Keratinocyte (primary cell): ENCODE measurements around the gene RUFY3. TPM values are rescaled to one million over a fixed set of nuclear protein-coding genes. Genes with fewer than 3 reads are reported as not detected.

Experiments used
- DNase-seq: peaks from one replicate; pipeline ENCODE4 v3.0.0-alpha.2; 2011; ENCODE audit warnings: low read depth, missing footprints, low spot score
- FAIRE-seq: peaks from 2 replicates; lab custom pipeline; 2011; peaks lifted over from hg19 to GRCh38; lab: Jason Lieb, UNC
- H2AFZ ChIP-seq: 2 replicates; pipeline ENCODE4 v1.6.0; 2012; ENCODE audit warnings: low read length, control low read depth, inconsistent platforms; ENCODE audit not compliant: control insufficient read depth
- H3K27ac ChIP-seq: 2 replicates; pipeline ENCODE4 v1.5.1; 2011; ENCODE audit warnings: low read length; ENCODE audit not compliant: control insufficient read depth, insufficient read depth
- H3K27me3 ChIP-seq: 3 replicates; pipeline ENCODE4 v1.6.0; 2011; ENCODE audit warnings: low read length; ENCODE audit not compliant: control insufficient read depth, insufficient read depth; ENCODE audit errors: extremely low read depth
- H3K36me3 ChIP-seq, 2 experiments: 2 replicates in 1 of 2; 3 replicates in 1 of 2; pipeline ENCODE4 v1.5.1; 2011; ENCODE audit warnings: low read length in 2 of 2, mild to moderate bottlenecking in 1 of 2; ENCODE audit not compliant: control insufficient read depth in 2 of 2, insufficient read depth in 2 of 2; ENCODE audit errors: extremely low read depth in 1 of 2
- H3K4me1 ChIP-seq: 3 replicates; pipeline ENCODE4 v1.5.1; 2011; ENCODE audit warnings: low read length; ENCODE audit not compliant: control insufficient read depth, insufficient read depth; ENCODE audit errors: extremely low read depth
- H3K4me2 ChIP-seq: 3 replicates; pipeline ENCODE4 v1.6.0; 2011; ENCODE audit warnings: low read depth, low read length; ENCODE audit not compliant: control insufficient read depth, insufficient read depth; ENCODE audit errors: extremely low read depth
- H3K4me3 ChIP-seq, 3 experiments: fragments of 200-600 bp in 1 of 3; sonication (generic) in 1 of 3; 2 replicates in 2 of 3; 3 replicates in 1 of 3; pipeline ENCODE4 v1.5.1; 2011 to 2016; ENCODE audit warnings: low read length in 3 of 3, mild to moderate bottlenecking in 3 of 3, control low read depth in 2 of 3, inconsistent platforms in 1 of 3, low read depth in 1 of 3, mixed read lengths in 1 of 3, mixed run types in 1 of 3, moderate library complexity in 1 of 3; ENCODE audit not compliant: control insufficient read depth in 2 of 3, insufficient read depth in 2 of 3; ENCODE audit errors: extremely low read depth in 1 of 3
- H3K79me2 ChIP-seq: 2 replicates; pipeline ENCODE4 v1.6.0; 2012; ENCODE audit warnings: low read length; ENCODE audit not compliant: control insufficient read depth, insufficient read depth
- H3K9ac ChIP-seq: 3 replicates; pipeline ENCODE4 v1.6.0; 2011; ENCODE audit warnings: low read length; ENCODE audit not compliant: control insufficient read depth, insufficient read depth; ENCODE audit errors: extremely low read depth
- H3K9me1 ChIP-seq: 3 replicates; pipeline ENCODE4 v1.6.0; 2011; ENCODE audit warnings: low read length; ENCODE audit not compliant: control insufficient read depth, insufficient read depth; ENCODE audit errors: extremely low read depth
- H3K9me3 ChIP-seq: 2 replicates; pipeline ENCODE4 v1.5.1; 2012; ENCODE audit warnings: low read depth, low read length; ENCODE audit not compliant: control insufficient read depth
- H4K20me1 ChIP-seq: 3 replicates; pipeline ENCODE4 v1.6.0; 2011; ENCODE audit warnings: low read length; ENCODE audit not compliant: control insufficient read depth, insufficient read depth; ENCODE audit errors: extremely low read depth
- CTCF ChIP-seq, 3 experiments: IDR thresholded peaks in 1 of 3; conservative IDR thresholded peaks in 1 of 3; optimal IDR thresholded peaks in 1 of 3; 2 replicates in 2 of 3; 3 replicates in 1 of 3; pipeline versions ENCODE3 to v1.5.1; 2011; ENCODE audit warnings: low read length in 3 of 3, mild to moderate bottlenecking in 3 of 3, moderate library complexity in 2 of 3, control low read depth in 1 of 3, inconsistent platforms in 1 of 3; ENCODE audit not compliant: insufficient read depth in 2 of 3; ENCODE audit errors: extremely low read depth in 1 of 3
- EZH2 ChIP-seq: IDR thresholded peaks from one replicate; pipeline ENCODE4 v1.6.1; 2012; ENCODE audit warnings: inconsistent platforms, mild to moderate bottlenecking, low read length, moderate library complexity
- dilution Hi-C: fragments of 300-500 bp; cut with MboI; formaldehyde crosslinking; loops from one replicate; pipeline ENCODE4 v1.7.0; 2020; ENCODE audit warnings: low sequenced_read_pairs; ENCODE audit not compliant: extremely low pct_ligation_motif_present
- polyA plus RNA-seq, 5 experiments: library from polyadenylated mRNA; depleted of rRNA in 3 of 5; stranded (reverse) in 3 of 5; stranded (forward) in 1 of 5; unstranded in 1 of 5; fragments of >200 nt; gene quantifications; 1 replicate in 1 of 5; 2 replicates in 3 of 5; 3 replicates in 1 of 5; pipeline versions ENCODE4 v1.2.1 to v1.2.3, GENCODE V29; 2011 to 2012; ENCODE audit warnings: missing spikeins in 2 of 5, low read depth in 1 of 5, low replicate concordance in 1 of 5

Gene RUFY3
- polyA plus RNA-seq, 1 donor (not counting 4 experiments of a cell fraction or from before 2014, with no cell fraction given): 18.9 TPM

- Histone ChIP-seq H3K4me1 (peaks cover 14% of the 10 kb centered on the region), H2AFZ (no peak overlapping the region), H3K4me3 (no peak overlapping the region), H3K9me3 (no peaks in the 10 kb centered on the region), H3K4me2 (no peak overlapping the region), H3K9ac (no peak overlapping the region), H3K36me3 (no peaks in the 10 kb centered on the region), H3K27ac (no peak overlapping the region), H3K79me2 (peaks cover 45% of the 10 kb centered on the region), H3K27me3 (no peaks in the 10 kb centered on the region), H4K20me1 (no peaks in the 10 kb centered on the region), H3K9me1 (no peaks in the 10 kb centered on the region)
- no peak for FAIRE-seq
- no peak for DNase-seq
- TF ChIP-seq CTCF (optimal IDR thresholded peaks at IDR 0.05 in 1 of 3, IDR thresholded peaks at IDR 0.05 in 1 of 3, conservative IDR thresholded peaks at IDR 0.05 in 1 of 3; ENCODE audit: extremely low read depth in 1 of 3, insufficient read depth in 2 of 3, low read length in 3 of 3) (no peak), EZH2 (no peak)
- dilution Hi-C loops: no loop called here
These were observed 9.6 kb upstream of the RUFY3 start for GRCh38 chr4:70712150-70712549.

GRCh38 chr4:70712604-70713452, 8.9 kb upstream of the RUFY3 start:
- H3K4me3 ChIP-seq: peak overlapping the region in 1 of 3 experiments; percentile 3
- H3K4me1 ChIP-seq: peaks cover 14% of the 10 kb centered on the region
- H2AFZ ChIP-seq: no peak overlapping the region
- peak overlapping the region; percentile 26 for H3K9ac ChIP-seq
- dilution Hi-C loops: no loop called here
- no peak for TF ChIP-seq CTCF (optimal IDR thresholded peaks at IDR 0.05 in 1 of 3, IDR thresholded peaks at IDR 0.05 in 1 of 3, conservative IDR thresholded peaks at IDR 0.05 in 1 of 3; ENCODE audit: extremely low read depth in 1 of 3, insufficient read depth in 2 of 3, low read length in 3 of 3)
- DNase-seq: no peak
- no peaks in the 10 kb centered on the region for H3K36me3 ChIP-seq
- peaks cover 40% of the 10 kb centered on the region for H3K79me2 ChIP-seq
- H3K27me3 ChIP-seq: no peaks in the 10 kb centered on the region
- no peaks in the 10 kb centered on the region for H3K9me3 ChIP-seq
- H3K9me1 ChIP-seq: no peaks in the 10 kb centered on the region
- H4K20me1 ChIP-seq: no peaks in the 10 kb centered on the region
- FAIRE-seq: no peak
- peak overlapping the region; percentile 54 for H3K4me2 ChIP-seq
- no peak overlapping the region for H3K27ac ChIP-seq
